GM12878 (cell line): ENCODE measurements around the gene RPEL1. TPM values are rescaled to one million over a fixed set of nuclear protein-coding genes. Genes with fewer than 3 reads are reported as not detected.

ENCODE experiments used
- ATAC-seq: fragments of 200-7000 bp; cut with Tn5 transposase; 3 replicates; pipeline ENCODE4 v1.9.1; 2020; ENCODE audit warnings: mild to moderate bottlenecking, moderate library complexity
- BruUV-seq: library from RNA; stranded (reverse); fragments of 400-500 nt; replicated peaks from 2 replicates; lab custom pipeline; 2021; lab: Mats Ljungman, UMichigan
- CTCF ChIA-PET: fragments of 300-600 bp; sonication (Branson Sonifier 250); formaldehyde crosslinking; extraction: SDS; loops from one replicate; lab custom pipeline; 2021; ENCODE audit warnings: inconsistent platforms; lab: Yijun Ruan, JAX
- POLR2A ChIA-PET: fragments of 350-600 bp; formaldehyde crosslinking; extraction: SDS; loops from one replicate; lab custom pipeline; 2021; ENCODE audit warnings: inconsistent platforms; lab: Charles Lee
- RAD21 ChIA-PET: fragments of 300-600 bp; sonication (Branson Sonifier 250); formaldehyde crosslinking; loops from one replicate; lab custom pipeline; 2023; ENCODE audit warnings: antibody characterized with exemption; ENCODE audit not compliant: unreplicated experiment; lab: Charles Lee
- SMC1A ChIA-PET: fragments of 300-600 bp; sonication (Branson Sonifier 250); formaldehyde crosslinking; loops from one replicate; lab custom pipeline; 2023; ENCODE audit not compliant: unreplicated experiment, uncharacterized antibody; lab: Charles Lee
- DNase-seq: peaks from one replicate; pipeline ENCODE4 v3.0.0-alpha.2; 2011; ENCODE audit warnings: low read depth, low spot score
- FAIRE-seq: peaks from 3 replicates; lab custom pipeline; 2011; peaks lifted over from hg19 to GRCh38; lab: Jason Lieb, UNC
- H2AFZ ChIP-seq: 2 replicates; pipeline ENCODE4 v1.6.0; 2011; ENCODE audit warnings: low read depth, low read length, control low read depth; ENCODE audit not compliant: control insufficient read depth
- H3K27ac ChIP-seq: 2 replicates; pipeline ENCODE4 v1.5.1; 2011; ENCODE audit warnings: control low read depth; ENCODE audit not compliant: control insufficient read depth, insufficient read depth
- H3K27me3 ChIP-seq, 2 experiments: replicated peaks in 1 of 2; 2 replicates each; pipeline versions ENCODE4 v1.6.0 to v1.6.1; 2011; ENCODE audit warnings: low read length in 1 of 2; ENCODE audit not compliant: control insufficient read depth in 2 of 2, insufficient read depth in 2 of 2
- H3K36me3 ChIP-seq, 2 experiments: 2 replicates each; pipeline ENCODE4 v1.5.1; 2011; ENCODE audit warnings: low read length in 1 of 2; ENCODE audit not compliant: control insufficient read depth in 2 of 2, insufficient read depth in 2 of 2
- H3K4me1 ChIP-seq: 2 replicates; pipeline ENCODE4 v1.6.1; 2011; ENCODE audit warnings: mild to moderate bottlenecking, low read length, moderate library complexity, mixed read lengths; ENCODE audit not compliant: control insufficient read depth, insufficient read depth
- H3K4me2 ChIP-seq: 2 replicates; pipeline ENCODE4 v1.6.0; 2011; ENCODE audit warnings: control low read depth; ENCODE audit not compliant: control insufficient read depth, insufficient read depth
- H3K4me3 ChIP-seq: fragments of 200-600 bp; sonication (generic); 2 replicates; pipeline ENCODE4 v1.5.1; 2016
- H3K79me2 ChIP-seq: 2 replicates; pipeline ENCODE4 v1.6.0; 2011; ENCODE audit warnings: low read length; ENCODE audit not compliant: control insufficient read depth, insufficient read depth
- H3K9ac ChIP-seq: 2 replicates; pipeline ENCODE4 v1.8.0; 2011; ENCODE audit warnings: low read length, control low read depth, mixed read lengths; ENCODE audit not compliant: control insufficient read depth, insufficient read depth
- H3K9me3 ChIP-seq: replicated peaks from 3 replicates; pipeline ENCODE4 v1.5.1; 2011; ENCODE audit warnings: mild to moderate bottlenecking, low read length; ENCODE audit not compliant: control insufficient read depth, insufficient read depth
- H4K20me1 ChIP-seq: 2 replicates; pipeline ENCODE4 v1.6.0; 2011; ENCODE audit not compliant: control insufficient read depth, insufficient read depth
- CEBPZ ChIP-seq: fragments of 150-350 bp; IDR thresholded peaks from 2 replicates; pipeline ENCODE4 v1.6.1; 2016; ENCODE audit warnings: low read depth, low read length
- HSF1 ChIP-seq: fragments of 150-350 bp; IDR thresholded peaks from 2 replicates; pipeline ENCODE4 v1.6.1; 2014; ENCODE audit warnings: mild to moderate bottlenecking, low read depth, low read length
- JUNB ChIP-seq: IDR thresholded peaks from 2 replicates; pipeline ENCODE4 v1.6.1; 2016; ENCODE audit warnings: antibody characterized with exemption, mild to moderate bottlenecking
- MYB ChIP-seq: fragments of 150-350 bp; IDR thresholded peaks from 2 replicates; pipeline ENCODE4 v1.6.1; 2014; ENCODE audit warnings: mild to moderate bottlenecking, low read depth, low read length, borderline replicate concordance
- NKRF ChIP-seq: fragments of 450-650 bp; conservative IDR thresholded peaks from 2 replicates; pipeline ENCODE4 v1.6.1; 2017; ENCODE audit warnings: mild to moderate bottlenecking, moderate library complexity
- NR2C1 ChIP-seq: fragments of 450-650 bp; IDR thresholded peaks from 2 replicates; pipeline ENCODE4 v1.6.1; 2017; ENCODE audit warnings: antibody characterized with exemption, mild to moderate bottlenecking, moderate library complexity
- PAX5 ChIP-seq: IDR thresholded peaks from 2 replicates; pipeline ENCODE4 v1.6.1; 2011; ENCODE audit warnings: low read depth, low read length, borderline replicate concordance
- POLR2A ChIP-seq: IDR thresholded peaks from 2 replicates; pipeline ENCODE4 v1.6.1; 2011; ENCODE audit warnings: low read depth, mild to moderate bottlenecking, low read length
- TCF3 ChIP-seq: IDR thresholded peaks from 2 replicates; pipeline ENCODE4 v1.6.1; 2012; ENCODE audit warnings: low read depth, mild to moderate bottlenecking, low read length, borderline replicate concordance; ENCODE audit not compliant: insufficient read depth
- WGBS: methylation state at CpG from one replicate; pipeline ENCODE4 v1.1.6; 2016; ENCODE audit warnings: low lambda C conversion rate; ENCODE audit not compliant: insufficient replicate concordance, insufficient coverage; ENCODE audit errors: missing lambda C conversion rate; 5-methylcytosine and 5-hydroxymethylcytosine counted together
- in situ Hi-C: fragments of 300-500 bp; cut with MboI; formaldehyde crosslinking; loops from 9 replicates; pipeline ENCODE4 v1.14.3; 2018; ENCODE audit warnings: mixed read lengths
- intact Hi-C: fragments of 100-400 bp; cut with micrococcal nuclease; formaldehyde crosslinking; loops from one replicate; pipeline ENCODE4 v1.14.2; 2022; ENCODE audit not compliant: unreplicated experiment
- polyA plus RNA-seq, 11 experiments: library from polyadenylated mRNA; depleted of rRNA in 4 of 11; unstranded in 6 of 11; stranded (reverse) in 5 of 11; fragments of >200 nt; fragmentation: Nextera tagmentation in 4 of 11; fragmentation: Illumina TruSeq in 1 of 11; extraction: Ambion mirVana in 4 of 11; extraction: Trizol in 1 of 11; gene quantifications; 1 replicate in 1 of 11; 2 replicates in 10 of 11; pipeline versions ENCODE4 v1.2.1 to v1.2.3, GENCODE V29; 2011 to 2016; ENCODE audit warnings: inconsistent platforms in 2 of 11, missing spikeins in 2 of 11, low read depth in 1 of 11
- total RNA-seq, 4 experiments: library from RNA; depleted of rRNA in 3 of 4; stranded (reverse); fragments of >200 nt in 3 of 4; fragmentation: Illumina TruSeq in 1 of 4; extraction: Trizol in 1 of 4; gene quantifications; 2 replicates each; pipeline versions ENCODE4 v1.2.1 to v1.2.3, GENCODE V29; 2013 to 2021

RPEL1 gene
- total and polyA plus RNA-seq, 10 of the 15 experiments (the other 5 are each of a cell fraction or from before 2014, with no cell fraction given): 0.04 to 0.08 (median 0.06) TPM; not detected in 6

- H4K20me1 ChIP-seq: no peaks in the 10 kb centered on the region
- H2AFZ ChIP-seq: no peak overlapping the region
- H3K36me3 ChIP-seq: no peaks in the 10 kb centered on the region
- H3K27me3 ChIP-seq: no peaks in the 10 kb centered on the region; a peak in 1 of 4 replicates
- no peaks in the 10 kb centered on the region for H3K9me3 ChIP-seq
- ChIA-PET POLR2A (interaction anchor here (0.6 to 0.7 kb wide), 2 partner anchors 82 to 100 kb away, joined by 3 read pairs; no protein-coding TSS in a partner anchor), CTCF (interaction anchor here (0.6 to 2.0 kb wide), 3 partner anchors 43 to 380 kb away, joined by 3 to 5 read pairs (median 3); no protein-coding TSS in a partner anchor), SMC1A (no interaction called here), RAD21 (no interaction called here)
- intact Hi-C loops (no loop called here), in situ Hi-C loops (no loop called here)
- no peaks in the 10 kb centered on the region for H3K4me1 ChIP-seq
- BruUV-seq: no TSS peak
- no peak for DNase-seq
- no peak for ATAC-seq
- no peak overlapping the region for H3K27ac ChIP-seq
- no peak overlapping the region for H3K4me2 ChIP-seq
- no peak overlapping the region for H3K9ac ChIP-seq
- WGBS: 48% methylated on average over 4 of the region's 4 CpGs
- no peak overlapping the region for H3K4me3 ChIP-seq
- H3K79me2 ChIP-seq: no peaks in the 10 kb centered on the region
- FAIRE-seq: no peak
- no peak for TF ChIP-seq HSF1
- TF ChIP-seq TCF3: no peak
- TF ChIP-seq, all 136 proteins: peak for 0
Measured at GRCh38 chr10:103291588-103291987, 45.9 kb downstream of the RPEL1 start.

- Histone ChIP-seq H3K4me3 (no peak overlapping the region), H2AFZ (no peak overlapping the region), H3K79me2 (no peaks in the 10 kb centered on the region), H3K27ac (no peak overlapping the region), H3K9me3 (no peaks in the 10 kb centered on the region), H3K4me2 (no peak overlapping the region), H3K27me3 (no peaks in the 10 kb centered on the region), H3K4me1 (no peaks in the 10 kb centered on the region), H4K20me1 (no peaks in the 10 kb centered on the region), H3K36me3 (no peaks in the 10 kb centered on the region), H3K9ac (no peak overlapping the region)
- 28% methylated on average over 2 of the region's 2 CpGs for WGBS
- no peak for ATAC-seq
- intact Hi-C loops: no loop called here
- TF ChIP-seq MYB: no peak
- no peak for TF ChIP-seq NR2C1
- TF ChIP-seq PAX5: no peak
- TF ChIP-seq JUNB: no peak
- no peak for TF ChIP-seq NKRF
- no peak for TF ChIP-seq CEBPZ
- TF ChIP-seq POLR2A: no peak
- ChIA-PET RAD21 (interaction anchor here (0.9 kb wide), 1 partner anchor 378 kb away, joined by 3 read pairs; no protein-coding TSS in a partner anchor), CTCF (interaction anchor here (1.3 kb wide), 1 partner anchor 39 kb away, joined by 7 read pairs; no protein-coding TSS in a partner anchor), POLR2A (no interaction called here), SMC1A (interaction anchor here (1.0 to 1.1 kb wide), 3 partner anchors 9 to 47 kb away, joined by 3 read pairs; no protein-coding TSS in a partner anchor)
- in situ Hi-C loops: no loop called here
- FAIRE-seq: no peak
- no peak for DNase-seq
- BruUV-seq: no TSS peak
Measured at GRCh38 chr10:103295374-103296015, 49.8 kb downstream of the RPEL1 start.
